ENCODE measurements around the gene POLN.
"Not testable (repeated sequence)": the region's sequence is repeated elsewhere in the genome, so short reads cannot be mapped to it uniquely, and the experiment has no call there.

POLN gene

GRCh38 chr4:2040391-2041238 lies 201.3 kb downstream of the POLN start:
- no peaks in the 10 kb centered on the region for H3F3A ChIP-seq (ENCODE audit: insufficient read depth, low read length)
- no peak overlapping the region for H2AFZ ChIP-seq (ENCODE audit: low read length)
- no peaks in the 10 kb centered on the region; the same call in 1 of the 2 replicates for H3K27me3 ChIP-seq (ENCODE audit: insufficient read depth, low read length)
- H3K79me2 ChIP-seq (ENCODE audit: insufficient read depth, low read length) = no peaks in the 10 kb centered on the region
- H3K4me3 ChIP-seq (ENCODE audit: low read depth, low read length, poor library complexity, severe bottlenecking) = no peak overlapping the region
- H3K4me2 ChIP-seq (ENCODE audit: low read length) = no peak overlapping the region
- no peaks in the 10 kb centered on the region for H4K20me1 ChIP-seq (ENCODE audit: insufficient read depth, low read length)
- H3K9me3 ChIP-seq (ENCODE audit: low read length) = no peaks in the 10 kb centered on the region
- TF ChIP-seq CTCF (IDR thresholded peaks at IDR 0.05; ENCODE audit: low read length) (no peak), EZH2 (IDR thresholded peaks at IDR 0.05; ENCODE audit: borderline replicate concordance, low read length) (no peak)
- no peak overlapping the region for H3K27ac ChIP-seq (ENCODE audit: low read depth, low read length, poor library complexity, severe bottlenecking)
- H3K9me2 ChIP-seq (ENCODE audit: low read depth, low read length) = no peaks in the 10 kb centered on the region
- no peaks in the 10 kb centered on the region for H3K36me3 ChIP-seq (ENCODE audit: insufficient read depth, low read length)
- H3K4me1 ChIP-seq (ENCODE audit: insufficient read depth, low read length, severe bottlenecking) = no peaks in the 10 kb centered on the region
- no peak overlapping the region for H3K9ac ChIP-seq (ENCODE audit: low read length)

- no peaks in the 10 kb centered on the region for H4K20me1 ChIP-seq (ENCODE audit: insufficient read depth, low read length)
- no peaks in the 10 kb centered on the region for H3K79me2 ChIP-seq (ENCODE audit: insufficient read depth, low read length)
- H3K4me3 ChIP-seq (ENCODE audit: low read depth, low read length, poor library complexity, severe bottlenecking) = no peak overlapping the region
- no peak overlapping the region for H3K4me2 ChIP-seq (ENCODE audit: low read length)
- no peak overlapping the region for H3K9ac ChIP-seq (ENCODE audit: low read length)
- TF ChIP-seq CTCF (IDR thresholded peaks at IDR 0.05; ENCODE audit: low read length) (no peak), EZH2 (IDR thresholded peaks at IDR 0.05; ENCODE audit: borderline replicate concordance, low read length) (no peak)
- H3K27ac ChIP-seq (ENCODE audit: low read depth, low read length, poor library complexity, severe bottlenecking) = no peak overlapping the region
- H3K9me2 ChIP-seq (ENCODE audit: low read depth, low read length) = no peaks in the 10 kb centered on the region
- no peaks in the 10 kb centered on the region; the same call in 1 of the 2 replicates for H3K27me3 ChIP-seq (ENCODE audit: insufficient read depth, low read length)
- H3K4me1 ChIP-seq (ENCODE audit: insufficient read depth, low read length, severe bottlenecking) = no peaks in the 10 kb centered on the region
- H3K36me3 ChIP-seq (ENCODE audit: insufficient read depth, low read length) = no peaks in the 10 kb centered on the region
- H3F3A ChIP-seq (ENCODE audit: insufficient read depth, low read length) = no peaks in the 10 kb centered on the region
- no peak overlapping the region for H2AFZ ChIP-seq (ENCODE audit: low read length)
- H3K9me3 ChIP-seq (ENCODE audit: low read length) = no peaks in the 10 kb centered on the region
Measured at GRCh38 chr4:2036866-2037265, 205.1 kb downstream of the POLN start.

- H3K9ac ChIP-seq (ENCODE audit: low read length) = no peak overlapping the region
- no peaks in the 10 kb centered on the region for H3K36me3 ChIP-seq (ENCODE audit: insufficient read depth, low read length)
- no peaks in the 10 kb centered on the region for H4K20me1 ChIP-seq (ENCODE audit: insufficient read depth, low read length)
- H3K4me2 ChIP-seq (ENCODE audit: low read length) = no peak overlapping the region
- H3K4me1 ChIP-seq (ENCODE audit: insufficient read depth, low read length, severe bottlenecking) = no peaks in the 10 kb centered on the region
- no peak overlapping the region for H3K4me3 ChIP-seq (ENCODE audit: low read depth, low read length, poor library complexity, severe bottlenecking)
- no peaks in the 10 kb centered on the region for H3K9me3 ChIP-seq (ENCODE audit: low read length)
- H3K27me3 ChIP-seq (ENCODE audit: insufficient read depth, low read length) = no peaks in the 10 kb centered on the region; the same call in 1 of the 2 replicates
- no peak overlapping the region for H2AFZ ChIP-seq (ENCODE audit: low read length)
- H3K79me2 ChIP-seq (ENCODE audit: insufficient read depth, low read length) = no peaks in the 10 kb centered on the region
- TF ChIP-seq EZH2 (IDR thresholded peaks at IDR 0.05; ENCODE audit: borderline replicate concordance, low read length) = no peak
- no peak for TF ChIP-seq CTCF (IDR thresholded peaks at IDR 0.05; ENCODE audit: low read length)
- H3K9me2 ChIP-seq (ENCODE audit: low read depth, low read length) = no peaks in the 10 kb centered on the region
- H3F3A ChIP-seq (ENCODE audit: insufficient read depth, low read length) = no peaks in the 10 kb centered on the region
- no peak overlapping the region for H3K27ac ChIP-seq (ENCODE audit: low read depth, low read length, poor library complexity, severe bottlenecking)
Measured at GRCh38 chr4:2036327-2036726, 205.6 kb downstream of the POLN start.

- H3K4me2 ChIP-seq (ENCODE audit: low read length); H3K9me2 ChIP-seq (ENCODE audit: low read depth, low read length); H3K27ac ChIP-seq (ENCODE audit: low read depth, low read length, poor library complexity, severe bottlenecking); H2AFZ ChIP-seq (ENCODE audit: low read length); H3K27me3 ChIP-seq (ENCODE audit: insufficient read depth, low read length); H3K79me2 ChIP-seq (ENCODE audit: insufficient read depth, low read length); H3K9me3 ChIP-seq (ENCODE audit: low read length); H3F3A ChIP-seq (ENCODE audit: insufficient read depth, low read length); H3K36me3 ChIP-seq (ENCODE audit: insufficient read depth, low read length); H3K9ac ChIP-seq (ENCODE audit: low read length); H4K20me1 ChIP-seq (ENCODE audit: insufficient read depth, low read length); H3K4me1 ChIP-seq (ENCODE audit: insufficient read depth, low read length, severe bottlenecking); H3K4me3 ChIP-seq (ENCODE audit: low read depth, low read length, poor library complexity, severe bottlenecking): not testable (repeated sequence)
Measured at GRCh38 chr4:2031161-2031560, 210.8 kb downstream of the POLN start.

- H3K4me3 ChIP-seq (ENCODE audit: low read depth, low read length, poor library complexity, severe bottlenecking); H3K79me2 ChIP-seq (ENCODE audit: insufficient read depth, low read length); H2AFZ ChIP-seq (ENCODE audit: low read length); H3K9ac ChIP-seq (ENCODE audit: low read length); H3K4me1 ChIP-seq (ENCODE audit: insufficient read depth, low read length, severe bottlenecking); H3K36me3 ChIP-seq (ENCODE audit: insufficient read depth, low read length); H3K4me2 ChIP-seq (ENCODE audit: low read length); H3K9me3 ChIP-seq (ENCODE audit: low read length); H3F3A ChIP-seq (ENCODE audit: insufficient read depth, low read length); H3K9me2 ChIP-seq (ENCODE audit: low read depth, low read length); H3K27ac ChIP-seq (ENCODE audit: low read depth, low read length, poor library complexity, severe bottlenecking); H3K27me3 ChIP-seq (ENCODE audit: insufficient read depth, low read length); H4K20me1 ChIP-seq (ENCODE audit: insufficient read depth, low read length): not testable (repeated sequence)
Measured at GRCh38 chr4:2027120-2027519, 214.8 kb downstream of the POLN start.
